HG02938 (cell line): Measurements from ENCODE around the gene AGBL4.
A peak's percentile ranks its signal among the peaks of the same experiment; 100 is the strongest.

Source experiments
- ATAC-seq: cut with Tn5 transposase; IDR thresholded peaks from one replicate; pipeline ENCODE4 v1.9.1; 2021; ENCODE audit warnings: mild to moderate bottlenecking, moderate library complexity; ENCODE audit not compliant: unreplicated experiment

AGBL4 gene

DNA sequence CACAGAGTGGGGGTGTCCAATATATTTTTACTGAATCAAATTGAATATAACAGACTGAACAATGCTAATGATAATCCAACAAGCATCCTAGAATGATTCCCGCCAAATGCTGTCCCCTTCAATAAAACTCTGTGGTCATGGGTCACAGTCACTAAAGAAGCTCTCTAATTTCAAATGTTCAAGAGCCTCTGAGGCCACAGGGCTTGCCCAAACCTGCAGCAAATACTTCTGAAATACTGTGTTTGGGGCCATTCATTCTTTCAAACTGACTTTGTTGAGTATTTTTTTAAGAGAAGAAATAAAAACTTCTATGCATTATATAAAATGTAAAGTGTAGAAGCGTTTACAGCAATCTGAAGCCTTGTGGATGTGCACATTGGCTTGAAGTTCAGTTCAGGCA, 1239.5 kb downstream of the AGBL4 start:
- no peak for ATAC-seq

DNA sequence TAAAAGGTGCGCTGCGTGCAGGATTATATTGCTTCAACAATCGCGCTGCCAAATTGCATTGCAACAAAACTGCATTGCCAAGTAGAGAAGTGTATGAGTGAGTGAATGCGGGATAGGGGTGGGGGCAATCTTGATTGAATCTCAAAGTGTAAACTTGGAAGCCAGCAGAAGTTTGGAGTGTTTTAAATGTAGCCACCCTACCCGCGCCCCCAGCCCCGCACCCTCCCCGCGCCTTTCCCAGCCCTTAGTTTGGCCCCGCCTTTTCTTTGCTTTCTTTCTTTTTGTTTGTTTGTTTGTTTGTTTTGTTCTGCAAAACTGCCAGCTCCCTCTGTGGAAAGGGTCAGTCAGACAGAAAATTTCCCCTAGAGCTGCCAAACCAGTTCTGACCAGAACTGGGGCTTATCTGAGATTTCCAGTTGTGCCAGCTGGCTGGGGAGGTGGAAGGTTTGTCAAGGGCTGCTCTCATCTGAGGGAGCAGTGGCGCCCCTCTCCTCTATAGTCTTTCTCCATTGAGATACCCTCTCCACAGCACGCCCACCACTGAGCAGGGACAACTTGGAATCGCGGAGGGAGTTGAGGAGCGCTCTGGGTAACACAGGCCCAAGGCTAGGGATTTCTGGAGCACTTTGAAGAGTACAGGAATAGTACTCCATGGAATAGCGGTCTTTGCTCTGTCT, 1246.4 kb downstream of the AGBL4 start:
- no peak for ATAC-seq

DNA sequence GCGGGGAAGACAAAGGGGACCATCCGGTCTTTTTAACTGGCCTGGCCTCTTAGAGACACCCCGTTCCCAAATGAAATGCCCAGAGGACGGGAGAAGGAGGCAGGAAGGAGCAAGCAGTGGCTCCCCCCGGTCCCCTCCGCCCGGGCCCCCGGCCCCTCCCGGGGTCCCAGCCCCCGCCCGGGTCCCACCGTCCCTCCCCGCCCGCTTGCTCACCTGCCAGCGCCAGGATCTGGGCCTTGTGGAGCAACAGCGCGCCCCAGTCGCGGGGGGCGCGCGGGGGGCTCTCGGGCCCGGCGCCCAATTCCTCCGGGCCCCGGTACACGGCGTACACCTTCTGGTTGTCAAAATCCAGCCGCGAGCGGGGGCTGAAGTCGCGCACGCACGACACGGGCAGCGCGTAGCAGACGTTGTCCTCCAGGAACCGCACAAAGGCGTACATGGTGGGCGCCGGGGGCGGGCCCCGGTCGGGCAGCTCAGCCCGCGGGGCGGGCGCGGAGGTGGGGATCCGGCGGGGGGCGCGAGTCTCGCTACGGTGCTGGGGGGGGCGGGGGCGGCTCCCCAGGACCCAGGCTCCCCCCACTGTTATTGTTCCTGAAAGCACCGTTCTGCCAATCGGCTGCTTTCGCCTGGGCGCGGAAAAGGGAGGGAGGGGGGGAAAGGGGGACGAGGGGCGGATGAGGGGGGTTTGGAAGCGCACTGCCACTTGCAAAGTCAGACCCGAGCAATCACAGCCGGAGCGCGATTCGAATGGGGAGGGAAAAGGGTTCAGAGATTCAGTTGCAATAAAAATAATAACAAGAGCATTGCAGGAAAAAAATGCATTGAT, 1247.1 kb downstream of the AGBL4 start, which contains the start of gene BEND5:
Gene BEND5, minus strand, starts transcription at position 499 of the 826 bp plus-strand sequence. Its CDS starts 60 bp downstream, at position 439.
- no peak for ATAC-seq

DNA sequence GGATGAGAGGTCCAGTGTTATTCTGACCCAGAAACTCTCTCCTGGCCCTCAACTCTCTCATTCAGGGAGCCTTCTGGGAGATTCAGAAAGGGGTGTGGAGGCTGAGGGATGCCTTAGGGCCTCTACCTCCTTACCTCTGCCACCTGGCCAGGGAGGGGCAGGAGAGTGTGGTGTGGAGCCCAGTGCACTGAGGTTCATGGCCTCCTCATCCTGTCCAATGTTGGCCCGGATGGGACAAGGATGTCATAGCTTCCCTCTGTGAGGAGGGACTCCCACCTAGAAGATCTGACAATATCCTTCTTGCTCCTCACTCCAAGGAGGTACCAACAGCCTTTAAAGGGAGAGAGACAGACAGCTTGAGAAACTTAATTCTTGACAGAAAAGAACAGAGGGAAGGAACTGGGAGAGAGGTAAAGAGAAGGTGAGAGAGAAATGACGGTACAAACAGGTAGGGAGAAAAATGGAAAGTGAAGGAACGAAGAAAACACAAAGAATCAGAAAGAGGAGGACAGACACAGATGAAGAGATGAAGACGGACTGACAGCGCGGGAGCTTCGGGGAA, 1247.8 kb downstream of the AGBL4 start:
- no peak for ATAC-seq

DNA sequence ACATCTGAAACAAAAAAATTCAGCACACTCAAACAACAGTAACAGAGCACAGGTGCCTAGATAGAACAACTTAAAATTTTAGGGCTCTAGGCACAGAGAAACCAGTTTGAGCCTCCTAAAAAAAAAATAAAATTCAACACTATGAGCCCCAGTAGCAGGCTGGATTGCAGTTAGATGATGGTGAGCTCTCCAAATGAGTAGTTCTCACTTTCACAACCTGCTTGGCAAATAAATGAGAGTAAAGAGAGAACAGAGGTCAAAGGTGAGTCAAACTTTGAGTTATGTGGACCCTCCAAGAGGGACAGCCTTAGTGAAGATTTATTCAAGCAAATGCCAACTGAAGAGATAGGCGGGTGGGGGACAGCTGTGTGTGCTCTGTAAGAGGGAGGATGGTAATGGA, 1250.6 kb downstream of the AGBL4 start:
- ATAC-seq: peak; percentile 73

DNA sequence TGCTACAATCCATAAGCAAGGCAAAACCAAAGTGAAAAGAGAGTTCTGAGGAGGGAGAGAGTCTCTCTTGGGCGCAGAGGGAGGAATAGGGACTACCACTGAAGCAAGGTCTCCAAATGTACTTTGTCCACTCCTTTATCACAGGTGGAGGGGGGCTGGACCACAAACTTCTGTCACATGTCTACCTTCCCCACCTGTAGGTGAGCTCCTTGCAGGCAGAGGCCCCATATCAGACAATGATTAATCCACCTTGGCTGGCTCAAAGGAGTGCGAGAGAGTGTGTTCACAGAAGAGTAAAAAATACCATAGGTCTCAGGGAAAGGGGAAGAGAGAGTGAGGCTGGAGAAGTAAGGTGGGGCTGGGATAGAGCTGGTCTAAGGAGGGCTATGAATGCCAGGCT, 1251.5 kb downstream of the AGBL4 start:
- ATAC-seq: no peak

DNA sequence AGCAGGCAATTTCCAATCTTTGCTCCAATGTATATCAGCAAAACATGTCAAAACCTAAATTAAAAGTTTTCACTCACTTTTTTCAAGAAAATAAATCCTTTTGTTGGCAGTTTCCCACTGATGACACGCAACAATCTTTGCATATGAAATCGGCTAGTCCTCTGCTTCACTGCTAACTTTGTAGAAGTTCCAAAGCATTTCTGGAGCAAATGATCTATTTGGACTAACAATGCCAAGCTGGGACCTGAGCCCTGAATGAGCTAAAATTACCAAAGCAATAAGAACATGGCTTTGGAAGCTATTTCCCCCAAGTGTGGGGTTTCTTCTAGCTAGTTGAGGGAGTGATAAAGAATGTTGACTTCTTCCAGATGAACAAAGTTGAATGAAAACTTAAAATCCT, 1252.2 kb downstream of the AGBL4 start:
- ATAC-seq: no peak

DNA sequence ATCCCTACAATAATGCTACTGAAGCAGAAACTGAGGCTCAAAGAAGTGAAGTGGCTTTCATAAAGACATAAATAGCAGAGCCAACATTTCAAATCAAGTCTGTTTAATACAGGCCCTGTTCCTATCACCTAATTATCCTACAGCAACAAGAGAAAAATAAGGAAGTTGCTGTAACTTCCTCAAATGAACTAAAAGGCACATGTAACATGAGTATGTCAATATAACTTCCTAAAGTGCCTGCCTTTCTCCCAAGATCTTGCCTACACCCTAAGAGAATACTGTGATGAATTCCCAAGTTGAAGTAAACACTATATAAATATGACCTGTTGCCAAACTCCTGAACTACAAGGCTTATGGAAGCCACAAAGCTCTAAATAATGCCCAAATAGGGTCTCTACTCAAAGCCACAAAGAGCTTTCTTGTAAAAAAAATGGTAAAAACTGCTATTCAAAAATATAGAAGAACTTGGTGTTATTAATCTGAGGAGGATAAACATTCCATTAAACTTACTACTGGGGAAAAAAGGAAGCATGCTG, 1255.7 kb downstream of the AGBL4 start:
- no peak for ATAC-seq

DNA sequence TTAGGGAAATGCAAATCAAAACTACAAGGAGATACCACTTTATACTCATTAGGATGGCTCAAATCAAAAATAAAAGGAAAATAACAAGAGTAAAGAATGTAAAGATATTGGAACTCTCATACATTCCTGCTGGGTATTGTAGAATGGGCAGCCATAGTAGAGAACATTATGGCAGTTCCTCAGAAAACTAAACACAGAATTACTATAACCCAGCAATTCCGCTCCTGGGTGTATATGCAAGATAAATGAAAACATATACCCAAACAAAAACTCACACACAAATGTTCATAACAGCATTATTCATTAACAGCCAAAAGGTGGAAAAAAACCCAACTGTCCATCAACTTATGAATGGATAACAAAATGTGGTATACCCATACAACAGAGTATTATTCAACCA, 1258.4 kb downstream of the AGBL4 start:
- ATAC-seq: no peak

DNA sequence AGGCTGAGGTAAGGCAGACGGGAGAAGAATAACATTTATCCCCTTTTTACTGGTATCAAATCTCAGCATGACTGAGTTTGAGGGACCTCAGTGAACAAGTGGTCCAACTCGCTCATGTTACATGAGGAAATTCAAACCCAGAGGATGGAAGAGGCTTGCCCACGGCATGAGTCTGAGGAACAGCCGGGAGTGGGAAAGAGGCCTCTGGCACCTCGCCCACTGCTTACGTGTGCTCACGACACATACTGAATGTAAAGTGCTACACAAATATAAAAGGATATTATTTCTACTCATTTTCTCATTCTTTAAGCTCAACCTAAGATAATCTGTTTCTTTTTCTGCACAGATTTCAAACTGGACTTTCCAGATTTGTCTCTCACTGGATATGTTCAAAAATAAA, 1261.8 kb downstream of the AGBL4 start:
- no peak for ATAC-seq

DNA sequence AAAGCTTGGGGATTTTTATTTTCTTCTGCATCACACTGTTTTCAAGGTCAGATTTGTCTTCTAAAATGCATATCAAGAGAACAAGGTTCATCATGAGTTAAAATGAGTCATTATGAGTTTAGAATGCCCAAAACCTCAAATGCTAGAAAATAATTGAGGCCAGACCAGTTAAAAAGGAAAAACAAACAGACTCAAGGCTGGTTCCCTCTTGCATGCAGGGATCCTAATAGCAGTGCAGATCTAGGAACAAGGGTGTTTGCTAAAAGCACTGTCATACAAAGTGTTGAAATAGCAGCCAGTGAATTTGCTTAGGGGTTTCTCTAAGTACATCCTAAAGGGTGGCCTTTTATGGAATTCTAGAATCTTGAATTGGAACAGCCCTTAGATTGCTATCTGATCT, 1262.3 kb downstream of the AGBL4 start:
- ATAC-seq: no peak

DNA sequence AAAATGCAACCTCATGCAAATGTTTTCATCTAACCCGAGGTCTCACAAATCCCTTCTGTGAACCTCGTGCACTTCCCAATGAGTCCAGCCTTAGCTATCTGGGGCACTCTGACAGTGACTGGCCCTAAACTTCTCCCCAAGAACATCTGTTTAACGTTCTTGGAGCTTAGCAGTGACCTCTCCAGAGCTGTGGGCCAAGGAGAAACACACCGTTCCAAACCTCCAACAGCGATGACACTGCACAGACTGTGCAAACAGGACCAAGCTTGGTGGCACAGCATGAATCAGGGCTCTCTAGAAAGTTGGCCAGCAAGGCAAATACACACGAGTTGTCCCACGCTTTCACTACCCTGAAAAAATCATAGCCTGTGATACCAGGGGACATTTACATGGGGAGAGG, 1262.9 kb downstream of the AGBL4 start:
- ATAC-seq: no peak

DNA sequence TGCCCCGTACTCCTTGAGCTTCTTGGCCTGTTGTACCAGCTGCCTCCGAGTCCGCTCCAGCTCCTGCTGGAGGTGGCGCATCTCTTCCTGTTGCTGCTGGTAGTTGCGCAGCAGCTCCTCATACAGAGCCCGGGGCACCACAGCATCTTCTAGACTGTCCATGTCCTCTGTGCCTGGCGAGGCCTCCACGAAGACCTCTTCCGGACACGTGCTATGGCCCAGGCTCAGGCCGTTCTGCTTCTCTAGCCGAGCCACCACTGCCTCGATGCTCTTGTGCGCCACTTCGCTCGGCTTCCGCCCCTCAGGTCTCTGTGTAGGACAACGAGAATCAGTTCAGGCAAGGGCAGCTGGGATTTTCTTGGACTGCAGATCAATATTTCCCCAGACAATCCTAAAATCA, 1264.8 kb downstream of the AGBL4 start:
- ATAC-seq: no peak

DNA sequence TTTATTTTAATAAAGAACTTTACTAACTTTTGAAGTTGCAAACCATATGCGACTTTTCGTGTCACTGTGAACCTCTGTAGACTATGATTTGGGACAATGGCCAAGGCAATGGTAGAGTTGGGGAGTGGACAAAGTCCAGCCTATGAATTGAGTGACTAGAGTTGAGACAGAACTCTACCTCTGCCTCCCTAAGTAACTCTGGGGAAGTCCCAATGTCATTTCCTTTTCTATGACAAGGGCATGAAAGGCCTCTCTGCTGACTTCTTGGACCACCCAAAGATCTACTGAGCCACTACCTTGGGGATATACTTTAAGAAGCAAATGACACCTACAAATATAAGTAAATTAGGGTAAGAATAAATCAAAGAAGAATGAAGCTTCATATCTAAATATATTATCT, 1266.4 kb downstream of the AGBL4 start:
- ATAC-seq: no peak

DNA sequence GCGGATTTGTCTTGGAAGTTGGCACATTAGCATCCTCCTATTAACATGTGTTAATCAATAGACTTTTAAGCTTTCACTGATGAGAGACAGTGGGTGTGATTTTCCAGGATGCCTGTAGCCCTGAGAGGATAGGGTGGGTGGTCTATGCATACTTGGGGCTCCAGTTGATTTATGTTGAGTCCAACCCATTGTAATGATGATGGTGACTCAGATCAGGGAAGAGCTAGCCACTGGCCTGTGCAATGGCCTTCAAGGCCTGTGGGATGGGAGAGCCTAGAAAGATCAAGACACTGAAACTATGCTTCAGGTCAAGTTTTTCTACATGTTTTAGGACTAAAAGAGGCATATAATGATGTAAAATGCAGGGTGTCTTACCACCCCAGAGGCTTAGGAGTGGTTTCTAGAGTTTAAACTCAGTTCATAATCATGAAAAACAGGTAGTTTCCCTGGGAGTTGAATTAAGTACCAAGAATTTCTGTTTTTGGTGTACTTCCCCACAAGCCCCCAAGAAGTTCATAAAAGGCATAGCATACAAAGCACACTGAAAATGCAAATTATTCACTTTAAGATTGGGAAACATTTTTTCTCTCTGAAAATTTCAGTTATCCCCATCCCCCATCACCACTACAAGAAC, 1267.0 kb downstream of the AGBL4 start:
- ATAC-seq: no peak

DNA sequence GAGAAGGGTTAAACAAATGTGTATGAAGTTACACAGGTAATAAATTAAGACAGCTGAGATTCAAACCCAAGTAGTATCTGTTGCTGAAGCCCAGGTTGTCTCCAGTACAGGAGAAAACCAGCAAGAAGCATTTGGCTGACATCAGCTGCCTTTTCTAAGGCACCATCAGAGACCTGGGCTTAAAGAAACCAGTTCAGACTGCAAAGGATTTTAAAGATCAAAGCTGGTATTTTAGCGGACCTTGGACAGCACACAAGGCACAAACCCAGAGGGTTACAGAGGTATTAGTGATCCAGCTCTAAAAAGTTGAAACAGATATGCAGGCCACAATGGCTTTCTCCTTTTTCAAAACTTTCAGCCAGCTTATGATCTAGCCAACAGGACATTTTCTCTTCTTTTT, 1270.5 kb downstream of the AGBL4 start:
- ATAC-seq: no peak

DNA sequence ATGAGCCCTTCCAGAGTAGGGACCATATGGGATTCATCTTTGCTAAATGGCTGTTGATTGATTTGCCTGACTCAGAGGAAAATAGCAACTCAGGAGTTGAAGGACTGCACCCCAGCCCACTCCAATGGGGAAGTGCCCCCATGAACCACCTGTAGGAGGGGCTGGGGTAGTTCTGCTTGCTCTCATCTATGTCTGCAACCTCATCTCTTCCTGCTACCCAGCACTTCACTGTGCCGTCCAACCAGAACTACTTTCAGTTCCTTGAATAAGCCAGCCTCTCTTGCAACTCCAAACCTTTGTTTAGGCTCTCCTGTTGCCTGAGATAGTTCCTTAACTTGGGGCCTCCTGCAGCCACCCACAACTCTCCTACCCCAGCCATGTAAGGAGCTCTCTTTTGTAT, 1273.6 kb downstream of the AGBL4 start:
- peak; percentile 97 for ATAC-seq

DNA sequence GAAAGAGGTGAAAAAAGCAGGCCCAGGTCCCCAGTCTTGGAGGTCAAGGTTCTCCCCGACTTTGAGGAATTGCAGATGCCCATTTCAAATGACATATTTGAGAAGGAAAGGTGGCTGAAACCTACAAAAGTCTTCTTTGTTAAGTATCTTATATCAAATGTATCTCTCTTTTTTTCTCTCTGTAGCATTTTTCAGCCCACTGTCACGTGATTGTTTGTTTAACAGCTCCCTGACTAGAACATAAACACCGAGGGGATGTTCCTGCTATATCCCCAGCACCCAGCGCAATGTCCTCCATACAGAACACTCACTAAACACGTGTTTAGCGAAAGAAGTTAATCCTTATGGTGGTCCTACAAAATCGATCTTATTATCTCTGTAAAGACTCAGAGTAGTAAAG, 1274.7 kb downstream of the AGBL4 start:
- ATAC-seq: no peak

DNA sequence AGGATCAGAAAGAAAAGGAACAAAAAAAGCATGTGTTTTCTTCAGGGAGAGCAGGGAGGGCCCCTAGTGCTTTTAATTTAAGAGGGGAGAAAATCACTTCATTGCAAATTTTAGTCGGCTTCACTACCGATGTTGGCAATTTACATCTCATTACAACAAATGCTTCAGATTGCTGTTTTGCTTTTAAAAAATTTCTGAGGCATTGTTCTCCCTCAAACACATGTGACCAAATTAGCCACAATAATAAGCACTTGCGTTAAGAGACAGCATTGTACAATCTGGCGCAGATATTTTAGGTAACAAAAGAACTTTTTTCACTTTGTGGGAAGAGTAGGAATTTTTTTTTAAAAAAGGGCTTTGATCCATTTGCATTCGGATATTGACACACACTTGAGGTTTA, 1276.8 kb downstream of the AGBL4 start:
- ATAC-seq: no peak

DNA sequence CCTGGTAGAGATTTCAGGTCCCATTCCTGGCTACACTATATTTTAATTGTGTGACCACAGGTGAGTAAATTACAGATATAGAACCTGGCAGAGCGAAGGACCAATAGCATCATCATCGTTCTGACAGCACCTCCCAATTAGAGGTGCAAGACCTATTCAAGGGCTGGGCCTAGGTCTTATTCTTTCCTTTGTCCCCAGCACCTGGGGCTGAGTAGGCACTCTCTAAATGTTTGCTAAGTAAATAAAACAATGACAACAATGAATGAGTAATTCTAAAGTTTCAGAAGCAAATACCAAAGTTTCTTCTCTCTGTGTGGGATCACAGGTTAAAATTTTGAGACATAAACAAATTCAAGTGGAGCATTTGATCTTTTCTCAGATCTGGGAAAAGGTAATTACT, 1279.7 kb downstream of the AGBL4 start:
- ATAC-seq: no peak

DNA sequence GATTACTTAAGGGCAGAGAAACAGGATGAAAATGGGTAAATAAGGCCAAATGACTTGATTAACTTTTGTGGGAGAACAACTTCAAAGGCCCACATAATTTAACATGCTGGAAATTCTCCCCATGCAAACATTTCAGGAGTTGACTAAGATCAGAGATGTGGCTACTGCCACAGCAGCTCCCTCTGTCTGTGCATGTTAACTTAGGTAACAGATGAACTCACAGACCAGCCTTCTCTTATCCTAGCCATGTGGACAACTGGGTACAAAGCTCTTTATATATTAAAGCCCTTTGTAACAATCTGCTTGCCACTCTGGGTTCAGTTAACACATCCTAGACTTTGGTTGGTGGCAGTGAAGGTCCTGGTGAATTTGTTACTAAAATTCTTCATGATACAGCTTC, 1280.3 kb downstream of the AGBL4 start:
- no peak for ATAC-seq
